NCI-H2107 treated with DMSO at 0.1 percent for 48 hours (cell line): ENCODE results near the gene PROM2.
A peak's percentile ranks its signal among the peaks of the same experiment; 100 is the strongest.

Source experiments
- DNase-seq: peaks from one replicate; lab custom pipeline; 2025; ENCODE audit not compliant: unreplicated experiment; lab: John Stamatoyannopoulos, UW

Gene PROM2

GRCh38 chr2:95283562-95283961, 9.3 kb downstream of the PROM2 start:
- DNase-seq, result no peak

- no peak for DNase-seq
Measured at GRCh38 chr2:95284886-95285541, 10.8 kb downstream of the PROM2 start.

GRCh38 chr2:95285542-95285932, 11.3 kb downstream of the PROM2 start:
- DNase-seq, result no peak

- no peak for DNase-seq
Measured at GRCh38 chr2:95287336-95287735, 13.1 kb downstream of the PROM2 start.

GRCh38 chr2:95287806-95288205, 13.6 kb downstream of the PROM2 start:
- DNase-seq, result no peak

- no peak for DNase-seq
Measured at GRCh38 chr2:95289253-95289652, 15.0 kb downstream of the PROM2 start.

- no peak for DNase-seq
Measured at GRCh38 chr2:95291222-95291621, 17.0 kb downstream of the PROM2 start.

GRCh38 chr2:95292623-95293260, 18.5 kb downstream of the PROM2 start:
- no peak for DNase-seq

- DNase-seq, result no peak
Measured at GRCh38 chr2:95294579-95295250, 20.5 kb downstream of the PROM2 start.

GRCh38 chr2:95295376-95295775, 21.1 kb downstream of the PROM2 start:
- DNase-seq, result no peak

- DNase-seq, result peak; percentile 84
Measured at GRCh38 chr2:95296011-95296410, 21.8 kb downstream of the PROM2 start.

- peak; percentile 64 for DNase-seq
Measured at GRCh38 chr2:95296880-95297487, 22.7 kb downstream of the PROM2 start, which contains the start of gene KCNIP3. Gene KCNIP3 (plus strand): TSS chr2:95297347. CDS start chr2:95297439, 92 bp downstream.

GRCh38 chr2:95297639-95298395, 23.6 kb downstream of the PROM2 start:
- no peak for DNase-seq

GRCh38 chr2:95298486-95299111, 24.4 kb downstream of the PROM2 start:
- DNase-seq, result no peak

GRCh38 chr2:95299961-95300360, 25.7 kb downstream of the PROM2 start:
- no peak for DNase-seq

- DNase-seq, result peak; percentile 87
Measured at GRCh38 chr2:95300450-95300849, 26.2 kb downstream of the PROM2 start.

- DNase-seq, result no peak
Measured at GRCh38 chr2:95301186-95301585, 26.9 kb downstream of the PROM2 start.

GRCh38 chr2:95301876-95302641, 27.8 kb downstream of the PROM2 start:
- DNase-seq, result no peak

- no peak for DNase-seq
Measured at GRCh38 chr2:95303191-95303919, 29.1 kb downstream of the PROM2 start.
